B cell (primary cell): ENCODE measurements around the gene MCF2L. TPM values are rescaled to one million over a fixed set of nuclear protein-coding genes. Genes with fewer than 3 reads are reported as not detected.

ENCODE experiments used
- ATAC-seq: fragments of 200-7000 bp; cut with Tn5 transposase; one replicate; pipeline ENCODE4 v1.10.0; 2021; ENCODE audit warnings: low read depth, mild to moderate bottlenecking, moderate number of reproducible peaks, moderate library complexity
- CTCF ChIA-PET: fragments of 350-600 bp; sonication (Branson Sonifier 250); formaldehyde crosslinking; loops from one replicate; lab custom pipeline; 2021; ENCODE audit warnings: antibody characterized with exemption, inconsistent platforms; lab: Charles Lee
- POLR2A ChIA-PET: fragments of 350-600 bp; sonication (Branson Sonifier 250); formaldehyde crosslinking; loops from one replicate; lab custom pipeline; 2021; ENCODE audit warnings: antibody characterized with exemption; lab: Charles Lee
- DNase-seq: peaks from one replicate; pipeline ENCODE4 v3.0.0; 2013
- H2AFZ ChIP-seq: 2 replicates; pipeline ENCODE4 v1.6.1; 2012; ENCODE audit warnings: mild to moderate bottlenecking, low read depth, low read length; ENCODE audit not compliant: insufficient read depth, poor library complexity, severe bottlenecking
- H3K27ac ChIP-seq, 2 donors: 1 replicate in 1 of 2; 2 replicates in 1 of 2; pipeline ENCODE4 v1.5.1; 2012 to 2013; ENCODE audit warnings: low read length in 2 of 2, mild to moderate bottlenecking in 2 of 2, moderate library complexity in 1 of 2
- H3K27me3 ChIP-seq, 4 experiments: fragments of 200-600 bp in 1 of 4; sonication (generic) in 1 of 4; replicated peaks in 1 of 4; 1 replicate in 2 of 4; 2 replicates in 2 of 4; pipeline versions ENCODE4 v1.6.1 to v1.7.0; 2013 to 2016; ENCODE audit warnings: low read length in 3 of 4, mild to moderate bottlenecking in 2 of 4, mixed read lengths in 1 of 4, moderate library complexity in 1 of 4; ENCODE audit not compliant: insufficient read depth in 4 of 4, control insufficient read depth in 3 of 4; ENCODE audit errors: control extremely low read depth in 1 of 4
- H3K36me3 ChIP-seq, 2 experiments: replicated peaks in 1 of 2; 1 replicate in 1 of 2; 2 replicates in 1 of 2; pipeline versions ENCODE4 v1.6.1 to v1.7.1; 2013; ENCODE audit warnings: low read length in 1 of 2; ENCODE audit not compliant: insufficient read depth in 2 of 2, control insufficient read depth in 1 of 2; ENCODE audit errors: control extremely low read depth in 1 of 2, extremely low read depth in 1 of 2
- H3K4me1 ChIP-seq, 2 donors: fragments of 200-600 bp in 1 of 2; sonication (generic) in 1 of 2; 1 replicate in 1 of 2; 2 replicates in 1 of 2; pipeline versions ENCODE4 v1.5.1 to v1.6.1; 2013 to 2017; ENCODE audit warnings: low read length in 2 of 2; ENCODE audit not compliant: control insufficient read depth in 2 of 2, insufficient read depth in 2 of 2
- H3K4me2 ChIP-seq: replicated peaks from 2 replicates; pipeline ENCODE3; 2012; ENCODE audit warnings: mild to moderate bottlenecking, low read depth, low read length; ENCODE audit not compliant: poor library complexity, severe bottlenecking
- H3K4me3 ChIP-seq, 5 experiments: fragments of 200-600 bp in 1 of 5; sonication (generic) in 1 of 5; 1 replicate in 3 of 5; 2 replicates in 2 of 5; pipeline versions ENCODE4 v1.5.1 to v1.7.0; 2011 to 2016; ENCODE audit warnings: low read length in 4 of 5, mild to moderate bottlenecking in 4 of 5, low read depth in 2 of 5, control low read depth in 1 of 5, moderate library complexity in 1 of 5; ENCODE audit not compliant: insufficient read depth in 1 of 5; ENCODE audit errors: control extremely low read depth in 1 of 5, extremely low read depth in 1 of 5
- H3K79me2 ChIP-seq: fragments of 200-600 bp; sonication (generic); one replicate; pipeline ENCODE4 v1.6.0; 2016; ENCODE audit warnings: low read length; ENCODE audit not compliant: control insufficient read depth, insufficient read depth
- H3K9ac ChIP-seq: fragments of 200-600 bp; sonication (generic); 2 replicates; pipeline ENCODE4 v1.6.1; 2017; ENCODE audit warnings: mild to moderate bottlenecking, low read length, moderate library complexity
- H3K9me3 ChIP-seq, 3 donors: one replicate each; pipeline versions ENCODE4 v1.6.1 to v1.7.1; 2013; ENCODE audit warnings: low read length in 2 of 3; ENCODE audit not compliant: control insufficient read depth in 2 of 3, insufficient read depth in 1 of 3; ENCODE audit errors: control extremely low read depth in 1 of 3
- H4K20me1 ChIP-seq: 2 replicates; pipeline ENCODE4 v1.6.0; 2012; ENCODE audit warnings: mild to moderate bottlenecking, low read length; ENCODE audit not compliant: insufficient read depth, control insufficient read depth, poor library complexity, severe bottlenecking
- H3K27ac Mint-ChIP-seq: one replicate; pipeline ENCODE4 v1.8.0; 2021; ENCODE audit warnings: mixed read lengths
- H3K27me3 Mint-ChIP-seq: one replicate; pipeline ENCODE4 v1.8.0; 2021; ENCODE audit warnings: mixed read lengths
- H3K4me1 Mint-ChIP-seq: one replicate; pipeline ENCODE4 v1.8.0; 2021; ENCODE audit warnings: mixed read lengths
- H3K4me3 Mint-ChIP-seq: one replicate; pipeline ENCODE4 v1.8.0; 2021; ENCODE audit warnings: mixed read lengths
- H3K9me3 Mint-ChIP-seq: one replicate; pipeline ENCODE4 v1.8.0; 2022; ENCODE audit warnings: mixed read lengths; ENCODE audit not compliant: insufficient read depth
- EZH2 ChIP-seq: IDR thresholded peaks from 2 replicates; pipeline ENCODE4 v1.6.1; 2012; ENCODE audit warnings: borderline replicate concordance, low read depth, mild to moderate bottlenecking, moderate library complexity, low read length; ENCODE audit not compliant: insufficient read depth, poor library complexity, severe bottlenecking
- WGBS: methylation state at CpG from one replicate; pipeline ENCODE4 v1.1.5; 2013; ENCODE audit warnings: missing lambda C conversion rate; ENCODE audit not compliant: insufficient coverage; 5-methylcytosine and 5-hydroxymethylcytosine counted together
- intact Hi-C: fragments of 100-400 bp; cut with micrococcal nuclease; formaldehyde crosslinking; loops from one replicate; pipeline ENCODE4 v1.10.0; 2022
- polyA plus RNA-seq: library from polyadenylated mRNA; depleted of rRNA; stranded (reverse); fragments of >200 nt; gene quantifications from 2 replicates; pipeline ENCODE4 v1.2.3, GENCODE V29; 2012
- total RNA-seq, 2 donors: library from RNA; stranded (reverse); fragments of 120-200 nt in 1 of 2; gene quantifications; 1 replicate in 1 of 2; 2 replicates in 1 of 2; pipeline versions ENCODE4 v1.2.3 to v1.2.4, GENCODE V29; 2013 to 2022
- TF ChIP-seq, protein P1 (sequence below): fragments of 200-600 bp; IDR thresholded peaks from one replicate; pipeline ENCODE4 v1.8.0; 2022; ENCODE audit warnings: antibody characterized with exemption, mild to moderate bottlenecking

Gene MCF2L
- total and polyA plus RNA-seq, 2 donors (not counting 1 experiment from before 2014, with no cell fraction given): 3.7 to 8.2 TPM

DNA sequence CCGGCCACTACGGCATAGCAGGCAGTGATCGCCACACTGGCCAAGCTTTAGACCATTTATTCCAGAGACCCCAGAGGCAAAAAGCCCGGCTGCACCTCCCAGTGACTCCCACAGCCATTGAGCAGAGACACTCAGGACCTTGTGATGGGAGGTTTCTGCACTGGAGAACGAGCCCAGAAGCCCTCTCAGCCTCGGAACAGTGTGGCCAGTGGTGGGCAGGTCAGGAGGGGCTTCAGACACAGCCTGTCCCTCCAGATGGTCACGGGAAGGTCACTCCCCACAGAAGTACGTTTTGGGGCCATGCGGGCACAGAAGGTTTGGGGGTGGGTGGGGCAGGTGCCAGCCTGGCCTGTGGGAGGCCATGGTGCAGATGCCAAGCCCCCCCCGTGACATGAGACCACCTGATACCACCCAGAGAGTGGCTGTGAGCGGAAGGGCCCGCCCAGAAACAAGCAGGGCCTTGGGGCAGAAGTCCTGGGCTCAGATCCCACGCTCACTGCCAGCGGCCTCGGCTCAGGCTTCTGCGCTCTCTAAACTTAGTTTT, 153.0 kb downstream of the MCF2L start:
- 89% methylated on average over 14 of the region's 16 CpGs for WGBS
- no peaks in the 10 kb centered on the region for H3K36me3 ChIP-seq
- intact Hi-C loops: no loop called here
- no peak for TF ChIP-seq EZH2
- TF ChIP-seq, protein P1, sequence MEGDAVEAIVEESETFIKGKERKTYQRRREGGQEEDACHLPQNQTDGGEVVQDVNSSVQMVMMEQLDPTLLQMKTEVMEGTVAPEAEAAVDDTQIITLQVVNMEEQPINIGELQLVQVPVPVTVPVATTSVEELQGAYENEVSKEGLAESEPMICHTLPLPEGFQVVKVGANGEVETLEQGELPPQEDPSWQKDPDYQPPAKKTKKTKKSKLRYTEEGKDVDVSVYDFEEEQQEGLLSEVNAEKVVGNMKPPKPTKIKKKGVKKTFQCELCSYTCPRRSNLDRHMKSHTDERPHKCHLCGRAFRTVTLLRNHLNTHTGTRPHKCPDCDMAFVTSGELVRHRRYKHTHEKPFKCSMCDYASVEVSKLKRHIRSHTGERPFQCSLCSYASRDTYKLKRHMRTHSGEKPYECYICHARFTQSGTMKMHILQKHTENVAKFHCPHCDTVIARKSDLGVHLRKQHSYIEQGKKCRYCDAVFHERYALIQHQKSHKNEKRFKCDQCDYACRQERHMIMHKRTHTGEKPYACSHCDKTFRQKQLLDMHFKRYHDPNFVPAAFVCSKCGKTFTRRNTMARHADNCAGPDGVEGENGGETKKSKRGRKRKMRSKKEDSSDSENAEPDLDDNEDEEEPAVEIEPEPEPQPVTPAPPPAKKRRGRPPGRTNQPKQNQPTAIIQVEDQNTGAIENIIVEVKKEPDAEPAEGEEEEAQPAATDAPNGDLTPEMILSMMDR: no peak
- H3K4me3 ChIP-seq: no peak overlapping the region
- no peak overlapping the region for H3K27ac Mint-ChIP-seq
- H2AFZ ChIP-seq: no peak overlapping the region
- H3K4me2 ChIP-seq: no peak overlapping the region
- no peak overlapping the region for H3K4me3 Mint-ChIP-seq
- ATAC-seq (no peak), DNase-seq (no peak)
- ChIA-PET POLR2A (no interaction called here), CTCF (no interaction called here)
- H3K79me2 ChIP-seq: no peaks in the 10 kb centered on the region
- H3K27me3 ChIP-seq: no peaks in the 10 kb centered on the region
- no peaks in the 10 kb centered on the region for H4K20me1 ChIP-seq
- peaks cover 12% of the 10 kb centered on the region for H3K27me3 Mint-ChIP-seq
- no peaks in the 10 kb centered on the region for H3K9me3 ChIP-seq
- no peaks in the 10 kb centered on the region for H3K4me1 ChIP-seq
- no peaks in the 10 kb centered on the region for H3K4me1 Mint-ChIP-seq
- H3K9me3 Mint-ChIP-seq: no peaks in the 10 kb centered on the region
- H3K9ac ChIP-seq: no peak overlapping the region
- H3K27ac ChIP-seq: no peak overlapping the region

DNA sequence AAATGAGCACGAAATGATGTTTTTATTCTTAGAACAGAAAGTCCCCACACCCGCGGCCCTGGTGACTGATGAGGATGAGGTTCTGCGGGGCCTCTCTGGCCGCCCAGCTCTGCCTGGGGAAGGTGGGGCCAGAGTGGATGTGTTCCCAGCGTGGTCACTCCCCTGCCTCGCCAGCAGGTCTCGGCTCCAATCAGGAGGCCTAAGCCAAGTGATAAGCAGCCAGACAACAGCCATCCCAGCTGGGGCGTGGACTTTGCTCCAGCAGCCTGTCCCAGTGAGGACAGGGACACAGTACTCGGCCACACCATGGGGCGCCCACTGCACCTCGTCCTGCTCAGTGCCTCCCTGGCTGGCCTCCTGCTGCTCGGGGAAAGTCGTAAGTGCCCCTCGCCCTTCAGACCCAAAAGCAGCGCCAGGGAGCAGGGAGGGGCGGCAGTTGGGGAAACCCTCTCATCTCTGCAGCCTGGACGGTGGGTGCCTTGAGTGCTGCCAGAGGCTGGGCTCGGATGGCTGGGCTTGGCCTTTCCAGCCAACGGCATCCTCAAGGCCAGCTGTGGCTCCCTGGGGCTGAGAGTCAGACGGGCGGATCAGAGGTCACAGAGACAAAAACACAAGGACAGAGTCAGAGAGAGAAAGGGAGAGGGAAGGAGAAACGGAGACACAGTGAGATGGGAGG, 153.7 kb downstream of the MCF2L start, which contains the start of gene F10:
Gene F10, plus strand, starts transcription at position 250 of the 676 bp plus-strand sequence. Its CDS starts 57 bp downstream, at position 307.
- Histone ChIP-seq H3K79me2 (no peaks in the 10 kb centered on the region), H3K27me3 (peaks cover 0 to under 1% (median 0%) of the 10 kb centered on the region in 4 experiments), H3K36me3 (no peaks in the 10 kb centered on the region), H3K9ac (no peak within 1 kb of the TSS), H3K4me2 (no peak within 1 kb of the TSS), H3K4me1 (no peaks in the 10 kb centered on the region), H2AFZ (no peak within 1 kb of the TSS), H4K20me1 (no peaks in the 10 kb centered on the region), H3K4me3 (no peak within 1 kb of the TSS), H3K9me3 (no peaks in the 10 kb centered on the region), H3K27ac (no peak within 1 kb of the TSS)
- no peak for ATAC-seq
- H3K27me3 Mint-ChIP-seq: peaks cover 18% of the 10 kb centered on the region
- intact Hi-C loops: no loop called here
- no peak within 1 kb of the TSS for H3K27ac Mint-ChIP-seq
- no peak for DNase-seq
- POLR2A ChIA-PET: no interaction called here
- CTCF ChIA-PET: no interaction called here
- 83% methylated on average over 20 of the region's 23 CpGs for WGBS
- no peaks in the 10 kb centered on the region for H3K9me3 Mint-ChIP-seq
- TF ChIP-seq EZH2: no peak
- TF ChIP-seq, protein P1: no peak
- no peak within 1 kb of the TSS for H3K4me3 Mint-ChIP-seq
- no peaks in the 10 kb centered on the region for H3K4me1 Mint-ChIP-seq
